ENCODE data around the gene TRMO. TPM values are rescaled to one million over a fixed set of nuclear protein-coding genes. Genes with fewer than 3 reads are reported as not detected.

Gene TRMO
- 9.5 and 12.2 TPM in 2 replicates for total RNA-seq

GRCh38 chr9:97921959-97922724 is at the start of gene TRMO:
Gene TRMO, minus strand, starts transcription at chr9:97922500. Its CDS starts 7 bp downstream, at chr9:97922493.

GRCh38 chr9:97938081-97938644 is 15.9 kb upstream of the TRMO start, which contains the start of gene HEMGN:
Gene HEMGN, minus strand, starts transcription at chr9:97938172. Its CDS starts 36 bp downstream, at chr9:97938136.

Other genes with a start within 250 kb of the TRMO start
- gene XPA, start 225.2 kb downstream of the TRMO start, total RNA-seq: 3.9 and 5.0 TPM in 2 replicates
- gene FOXE1, start 69.3 kb downstream of the TRMO start, total RNA-seq: not detected in 2 replicates
- not detected in 2 replicates for gene HEMGN, start 15.7 kb upstream of the TRMO start, total RNA-seq
- gene ANP32B, start 60.8 kb upstream of the TRMO start, total RNA-seq: 6.2 and 9.3 TPM in 2 replicates
- gene NANS, start 134.2 kb upstream of the TRMO start, total RNA-seq: 84.6 and 87.3 TPM in 2 replicates
- 3.0 and 8.0 TPM in 2 replicates for gene TRIM14, start 196.7 kb upstream of the TRMO start, total RNA-seq